HL-60/S4 treated with phorbol 12-myristate 13-acetate at 8.2 ng/mL for 4 days and 3 days (cell line): ENCODE results near the gene CATSPERZ.

Experiments
- in situ Hi-C: fragments of 300-500 bp; cut with MboI; formaldehyde crosslinking; loops from 2 replicates; pipeline ENCODE4 v1.15.0; 2022; ENCODE audit warnings: low sequenced_read_pairs

CATSPERZ gene

GRCh38 chr11:64339286-64339685 is 39.1 kb downstream of the CATSPERZ start:
- in situ Hi-C loops: loop anchor here (25.0 kb wide), 1 partner anchor 102 kb away; the partner anchor contains the start of genes DNAJC4, FKBP2, NUDT22 and PPP1R14B

GRCh38 chr11:64339754-64340408 is 39.7 kb downstream of the CATSPERZ start, which contains the start of gene CCDC88B:
TSS of gene CCDC88B (plus strand) at chr11:64340204. CDS start at chr11:64340267, 63 bp downstream.
- in situ Hi-C loops: loop anchor here (25.0 kb wide), 1 partner anchor 103 kb away; the partner anchor contains the start of genes DNAJC4, FKBP2, NUDT22 and PPP1R14B

GRCh38 chr11:64340671-64341335 is 40.6 kb downstream of the CATSPERZ start:
- in situ Hi-C loops: loop anchor here (25.0 kb wide), 1 partner anchor 104 kb away; the partner anchor contains the start of genes DNAJC4, FKBP2, NUDT22 and PPP1R14B

GRCh38 chr11:64341429-64341828 is 41.3 kb downstream of the CATSPERZ start:
- in situ Hi-C loops: loop anchor here (25.0 kb wide), 1 partner anchor 104 kb away; the partner anchor contains the start of genes DNAJC4, FKBP2, NUDT22 and PPP1R14B

GRCh38 chr11:64341851-64342791 is 42.0 kb downstream of the CATSPERZ start:
- in situ Hi-C loops: loop anchor here (25.0 kb wide), 1 partner anchor 105 kb away; the partner anchor contains the start of genes DNAJC4, FKBP2, NUDT22 and PPP1R14B

- in situ Hi-C loops: loop anchor here (25.0 kb wide), 1 partner anchor 106 kb away; the partner anchor contains the start of genes DNAJC4, FKBP2, NUDT22 and PPP1R14B
These were observed 42.9 kb downstream of the CATSPERZ start for GRCh38 chr11:64342869-64343745.

GRCh38 chr11:64343767-64344559 is 43.8 kb downstream of the CATSPERZ start:
- in situ Hi-C loops: loop anchor here (25.0 kb wide), 1 partner anchor 107 kb away; the partner anchor contains the start of genes DNAJC4, FKBP2, NUDT22 and PPP1R14B

GRCh38 chr11:64344787-64345186 is 44.6 kb downstream of the CATSPERZ start:
- in situ Hi-C loops: loop anchor here (25.0 kb wide), 1 partner anchor 107 kb away; the partner anchor contains the start of genes DNAJC4, FKBP2, NUDT22 and PPP1R14B

GRCh38 chr11:64347193-64347867 is 47.2 kb downstream of the CATSPERZ start:
- in situ Hi-C loops: loop anchor here (25.0 kb wide), 1 partner anchor 110 kb away; the partner anchor contains the start of genes DNAJC4, FKBP2, NUDT22 and PPP1R14B

- in situ Hi-C loops: loop anchor here (25.0 kb wide), 1 partner anchor 111 kb away; the partner anchor contains the start of genes DNAJC4, FKBP2, NUDT22 and PPP1R14B
These were observed 48.3 kb downstream of the CATSPERZ start for GRCh38 chr11:64348383-64349024.

GRCh38 chr11:64349025-64349387 is 48.8 kb downstream of the CATSPERZ start:
- in situ Hi-C loops: loop anchor here (25.0 kb wide), 1 partner anchor 112 kb away; the partner anchor contains the start of genes DNAJC4, FKBP2, NUDT22 and PPP1R14B

GRCh38 chr11:64349404-64349803 is 49.2 kb downstream of the CATSPERZ start:
- in situ Hi-C loops: loop anchor here (25.0 kb wide), 1 partner anchor 112 kb away; the partner anchor contains the start of genes DNAJC4, FKBP2, NUDT22 and PPP1R14B

- in situ Hi-C loops: no loop called here
These were observed 51.0 kb downstream of the CATSPERZ start for GRCh38 chr11:64351136-64351631.

GRCh38 chr11:64352099-64352994 is 52.2 kb downstream of the CATSPERZ start:
- in situ Hi-C loops: no loop called here

- in situ Hi-C loops: no loop called here
These were observed 53.0 kb downstream of the CATSPERZ start for GRCh38 chr11:64352995-64353714.
